Memory B cell (primary cell): ENCODE data around the gene SEMA4B.

Experiments
- ATAC-seq: fragments of 150-1000 bp; cut with Tn5 transposase; 2 replicates; pipeline ENCODE4 v1.10.0; 2021; ENCODE audit warnings: low read depth, mild to moderate bottlenecking, moderate library complexity
- DNase-seq, 2 donors: peaks; one replicate each; pipeline ENCODE4 v3.0.0; 2022; ENCODE audit warnings: low spot score in 2 of 2
- H3K27ac Mint-ChIP-seq: one replicate; pipeline ENCODE4 v1.8.0; 2022; ENCODE audit warnings: mild to moderate bottlenecking, moderate library complexity, mixed read lengths
- H3K27me3 Mint-ChIP-seq: one replicate; pipeline ENCODE4 v1.8.0; 2022; ENCODE audit warnings: mixed read lengths
- H3K36me3 Mint-ChIP-seq: one replicate; pipeline ENCODE4 v1.8.0; 2022; ENCODE audit warnings: mild to moderate bottlenecking, mixed read lengths
- H3K4me1 Mint-ChIP-seq: one replicate; pipeline ENCODE4 v1.8.0; 2022; ENCODE audit warnings: mixed read lengths
- H3K4me3 Mint-ChIP-seq: one replicate; pipeline ENCODE4 v1.8.0; 2022; ENCODE audit warnings: mild to moderate bottlenecking, moderate library complexity, mixed read lengths
- H3K9me3 Mint-ChIP-seq: one replicate; pipeline ENCODE4 v1.8.0; 2022; ENCODE audit warnings: mixed read lengths

SEMA4B gene

DNA sequence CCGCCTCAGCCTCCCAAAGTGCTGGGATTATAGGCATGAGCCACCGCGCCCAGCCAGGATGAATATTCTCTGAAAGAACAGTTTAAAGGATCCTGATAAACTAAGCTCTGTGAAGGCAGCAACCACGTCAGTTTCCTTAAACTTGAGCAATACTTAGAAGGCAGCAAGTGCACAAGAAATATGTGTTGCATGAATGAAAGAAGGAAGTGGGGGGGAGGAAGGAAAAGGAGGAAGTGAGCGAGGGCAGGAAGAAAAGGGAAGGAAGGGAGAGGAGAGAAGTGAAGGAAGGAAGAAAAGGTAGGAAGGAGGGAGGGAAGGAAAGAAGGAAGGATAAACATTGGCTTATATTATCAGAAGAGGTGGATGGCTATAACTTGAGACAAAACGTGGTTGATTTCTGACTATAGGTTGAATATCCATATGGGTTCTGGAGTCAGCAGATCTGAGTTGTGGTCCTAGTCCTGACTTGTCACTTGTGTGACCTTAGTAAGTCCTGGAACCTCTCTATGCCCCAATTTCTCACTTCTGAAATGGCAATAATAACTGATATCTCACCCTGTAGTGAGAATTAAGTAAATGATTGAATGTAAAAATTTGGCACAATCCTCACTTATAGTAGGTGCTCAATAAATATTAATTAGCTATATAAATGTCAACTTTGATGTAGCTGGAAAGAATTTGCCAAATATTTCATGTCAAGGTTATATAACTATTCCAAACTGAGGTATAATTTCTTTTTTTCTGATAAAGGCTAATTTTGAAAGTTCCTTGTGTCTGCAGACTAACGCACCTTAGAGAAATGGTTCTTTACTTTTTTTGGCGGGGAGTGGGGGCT, 12.0 kb upstream of the SEMA4B start:
- H3K27ac Mint-ChIP-seq = peak overlapping the region; percentile 96
- peak overlapping the region; percentile 91 for H3K4me3 Mint-ChIP-seq
- DNase-seq (no peak), ATAC-seq (no peak)
- no peaks in the 10 kb centered on the region for H3K9me3 Mint-ChIP-seq
- H3K4me1 Mint-ChIP-seq = peaks cover 51% of the 10 kb centered on the region
- peaks cover 9% of the 10 kb centered on the region for H3K36me3 Mint-ChIP-seq
- H3K27me3 Mint-ChIP-seq = no peaks in the 10 kb centered on the region

DNA sequence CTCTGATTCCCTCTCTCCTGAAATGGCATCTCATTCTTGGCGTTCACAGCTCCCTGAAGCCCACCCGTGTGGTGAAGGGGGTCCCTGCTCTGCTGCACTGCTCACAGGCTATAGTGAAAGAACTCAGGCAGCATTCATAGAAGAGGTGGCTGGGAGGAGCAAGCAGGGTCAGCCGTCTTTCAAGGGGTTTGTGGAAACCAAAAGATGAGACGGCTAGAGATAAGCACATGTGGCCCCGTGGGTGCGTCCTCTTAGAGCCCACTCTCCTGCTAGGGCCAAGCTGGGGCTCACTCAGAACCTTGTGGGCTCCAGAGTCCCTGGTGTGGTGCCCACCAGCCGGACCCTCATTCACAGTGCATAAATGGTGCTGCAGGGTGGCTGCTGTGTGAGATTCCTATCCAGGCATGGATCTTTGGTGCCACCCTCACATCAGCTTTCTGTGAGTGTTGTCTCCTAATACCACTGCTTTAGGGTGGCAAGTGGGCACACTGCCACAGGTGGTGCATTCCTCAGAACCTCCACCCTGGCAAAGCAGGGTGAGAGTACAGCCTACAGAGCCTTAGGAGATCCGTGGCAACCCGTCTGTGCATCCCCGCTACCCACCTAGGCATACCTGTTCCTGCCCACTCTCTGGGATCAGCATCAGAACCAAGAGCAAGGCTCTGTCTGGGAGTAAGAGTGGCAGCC, 11.2 kb upstream of the SEMA4B start:
- Mint-ChIP-seq H3K27ac (peak overlapping the region; percentile 96), H3K36me3 (peaks cover 14% of the 10 kb centered on the region), H3K9me3 (no peaks in the 10 kb centered on the region), H3K4me1 (peaks cover 54% of the 10 kb centered on the region), H3K27me3 (no peaks in the 10 kb centered on the region), H3K4me3 (peak overlapping the region; percentile 91)
- DNase-seq (no peak), ATAC-seq (no peak)

DNA sequence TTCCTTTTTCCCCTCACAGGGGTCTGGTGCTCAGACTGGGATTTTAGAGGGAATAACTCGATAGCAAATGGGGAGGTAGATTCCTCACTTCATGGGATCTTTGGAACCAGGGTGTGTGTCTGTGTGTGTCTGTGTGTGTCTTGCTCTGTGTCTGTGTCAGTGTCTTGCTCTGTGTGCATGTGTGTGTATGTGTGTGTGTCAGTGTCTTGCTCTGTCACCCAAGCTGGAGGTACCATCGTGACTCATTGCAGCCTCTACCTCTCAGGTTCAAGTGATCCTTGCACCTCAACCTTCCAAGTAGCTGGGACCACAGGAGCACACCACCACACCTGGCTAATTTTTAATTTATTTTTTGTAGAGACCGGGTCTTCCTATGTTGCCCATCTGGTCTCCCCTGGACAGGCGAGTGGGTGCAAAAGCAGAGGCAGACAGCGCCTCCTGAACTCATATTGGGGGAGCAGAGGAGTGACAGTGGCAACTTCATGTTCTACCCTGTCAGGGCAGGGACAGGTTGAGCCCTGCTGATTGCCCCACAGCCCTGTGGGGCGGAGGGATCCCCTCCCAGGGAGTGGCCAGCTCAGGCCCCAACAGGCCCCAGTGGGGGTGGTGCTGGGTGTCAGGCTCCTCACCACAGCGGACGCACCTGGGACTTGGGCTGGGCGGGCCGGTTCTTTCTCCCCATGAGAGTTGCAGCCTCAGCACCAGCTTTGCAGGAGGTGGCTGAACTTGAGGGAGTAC, 10.4 kb upstream of the SEMA4B start:
- peak; percentile 62 to 67 for DNase-seq
- Mint-ChIP-seq H3K36me3 (peaks cover 16% of the 10 kb centered on the region), H3K4me3 (peak overlapping the region; percentile 91), H3K9me3 (no peaks in the 10 kb centered on the region), H3K27ac (peak overlapping the region; percentile 96), H3K4me1 (peaks cover 56% of the 10 kb centered on the region), H3K27me3 (no peaks in the 10 kb centered on the region)
- peak; percentile 72 for ATAC-seq

DNA sequence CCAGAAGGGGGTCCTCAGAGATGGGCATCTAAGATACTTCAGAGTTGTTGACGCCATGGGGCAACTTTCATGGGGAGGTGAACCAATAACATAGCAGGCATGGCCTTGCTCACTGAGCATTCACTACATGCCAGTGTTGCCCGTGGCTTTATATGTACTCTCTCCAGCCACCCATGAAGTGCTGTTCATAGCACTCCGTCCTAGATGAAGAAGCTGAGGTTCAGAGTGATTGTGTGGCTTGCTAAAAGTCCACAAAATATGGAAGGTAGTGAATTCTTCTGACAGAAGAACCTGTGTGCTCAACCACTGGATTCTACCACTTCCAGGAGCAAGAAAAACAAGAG, 9.8 kb upstream of the SEMA4B start:
- no peaks in the 10 kb centered on the region for H3K27me3 Mint-ChIP-seq
- H3K27ac Mint-ChIP-seq = peak overlapping the region; percentile 96
- no peaks in the 10 kb centered on the region for H3K9me3 Mint-ChIP-seq
- peak overlapping the region; percentile 91 for H3K4me3 Mint-ChIP-seq
- H3K36me3 Mint-ChIP-seq = peaks cover 15% of the 10 kb centered on the region
- DNase-seq (no peak), ATAC-seq (peak; percentile 34)
- H3K4me1 Mint-ChIP-seq = peaks cover 54% of the 10 kb centered on the region

DNA sequence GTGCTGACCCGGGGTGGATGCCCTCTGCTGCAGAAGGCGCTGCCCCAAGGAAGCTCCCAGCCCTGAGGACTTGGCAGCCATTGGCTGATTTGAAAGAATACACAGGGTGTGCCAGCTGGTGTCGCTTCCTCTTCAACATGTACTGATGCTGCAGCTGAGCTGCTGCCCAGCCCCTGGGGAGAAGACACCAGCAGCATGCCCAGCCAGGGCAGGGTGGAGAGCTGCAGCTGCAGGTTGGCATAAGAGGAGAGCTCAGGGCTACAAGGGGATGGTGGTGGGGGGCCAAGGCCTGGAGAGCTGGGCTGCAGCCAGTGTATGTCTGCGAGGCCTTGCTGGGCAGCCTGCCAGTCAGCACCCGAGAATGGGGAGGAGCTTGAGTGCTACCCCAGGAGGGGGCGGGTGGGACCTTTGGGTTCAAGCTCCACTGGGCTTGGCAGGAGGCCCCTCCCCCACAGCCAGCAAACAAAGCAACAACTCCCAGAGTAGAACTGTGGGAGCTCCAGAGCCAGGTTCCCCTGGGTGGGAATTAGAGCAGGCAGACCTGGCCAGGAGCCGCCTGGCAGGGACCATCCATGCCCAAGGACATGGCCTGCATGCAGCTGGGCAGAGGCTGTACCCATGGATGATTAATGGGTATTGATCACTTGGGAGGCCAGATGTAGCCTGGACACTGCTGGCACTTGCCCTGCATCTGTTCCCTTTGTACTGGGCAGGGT, 9.2 kb upstream of the SEMA4B start:
- ATAC-seq = peak; percentile 75
- DNase-seq = peak; percentile 65 to 71
- peaks cover 17% of the 10 kb centered on the region for H3K36me3 Mint-ChIP-seq

DNA sequence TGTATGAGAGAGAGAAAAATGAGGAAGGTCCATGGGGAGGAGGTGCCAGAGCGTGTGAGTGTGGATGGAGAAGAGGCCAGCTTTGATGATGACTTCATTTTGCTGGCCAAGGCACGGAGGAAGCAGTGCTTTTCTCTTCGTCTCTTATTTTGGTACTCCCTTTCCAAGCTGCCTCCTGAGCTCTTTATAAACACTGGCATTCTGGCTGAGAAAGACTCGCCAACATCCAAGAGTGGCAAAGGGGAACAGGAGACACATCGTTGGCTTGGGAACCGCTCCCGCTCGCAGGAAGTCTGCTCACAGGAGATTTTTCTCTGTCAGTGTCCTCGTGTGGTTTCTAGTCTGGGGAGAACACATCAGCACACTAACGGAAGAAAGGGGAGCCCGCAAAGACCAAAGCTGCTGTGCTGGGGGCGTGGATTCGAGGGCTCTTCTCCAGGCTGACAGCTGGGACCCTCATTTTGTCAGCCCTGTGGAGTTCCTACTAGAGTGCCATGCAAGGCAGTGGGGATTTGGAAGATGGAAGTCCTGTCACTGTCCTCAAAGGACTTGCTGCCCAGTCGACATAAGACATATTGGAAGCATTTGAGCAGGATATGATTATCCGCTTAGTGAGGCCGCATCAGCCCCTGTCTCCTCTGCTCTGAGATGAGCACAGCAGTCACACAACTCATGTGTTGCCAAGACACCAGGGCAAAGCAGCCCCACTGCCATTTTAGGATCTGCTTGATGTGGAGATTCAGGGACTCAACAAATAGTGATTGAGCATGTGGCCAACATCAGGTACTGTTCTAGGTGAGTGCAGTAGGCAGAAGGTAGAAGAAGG, 8.0 kb upstream of the SEMA4B start:
- no peak for DNase-seq
- ATAC-seq = no peak
- peak overlapping the region; percentile 96 for H3K27ac Mint-ChIP-seq
- H3K27me3 Mint-ChIP-seq = no peaks in the 10 kb centered on the region
- peaks cover 12% of the 10 kb centered on the region for H3K36me3 Mint-ChIP-seq
- H3K9me3 Mint-ChIP-seq = no peaks in the 10 kb centered on the region
- H3K4me1 Mint-ChIP-seq = peaks cover 52% of the 10 kb centered on the region
- peak overlapping the region; percentile 91 for H3K4me3 Mint-ChIP-seq

More for the DNA sequence above, 9.2 kb upstream of the SEMA4B start:
- peak overlapping the region; percentile 91 for H3K4me3 Mint-ChIP-seq
- H3K27me3 Mint-ChIP-seq = no peaks in the 10 kb centered on the region
- peak overlapping the region; percentile 96 for H3K27ac Mint-ChIP-seq
- H3K4me1 Mint-ChIP-seq = peaks cover 58% of the 10 kb centered on the region
- no peaks in the 10 kb centered on the region for H3K9me3 Mint-ChIP-seq

DNA sequence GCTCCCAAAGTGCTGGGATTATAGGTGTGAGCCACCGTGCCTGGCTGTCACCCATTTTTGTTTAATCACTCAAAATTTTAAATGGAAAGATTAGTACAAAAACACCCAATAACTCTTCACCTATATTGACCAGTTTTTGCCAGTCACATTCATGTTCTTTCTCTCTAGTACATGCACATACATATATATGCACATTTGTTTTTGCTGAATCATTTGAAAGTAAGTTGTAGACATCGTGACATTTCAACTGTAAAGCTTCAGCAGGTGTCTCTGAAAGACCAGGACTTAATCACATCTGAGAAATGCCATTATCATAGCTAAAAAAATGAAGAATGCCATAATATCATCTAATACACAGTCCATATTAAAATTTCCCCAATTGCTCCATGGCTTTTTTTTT, 6.5 kb upstream of the SEMA4B start:
- peaks cover 14% of the 10 kb centered on the region for H3K36me3 Mint-ChIP-seq
- no peaks in the 10 kb centered on the region for H3K27me3 Mint-ChIP-seq
- H3K4me1 Mint-ChIP-seq = peaks cover 56% of the 10 kb centered on the region
- DNase-seq (no peak), ATAC-seq (no peak)
- H3K4me3 Mint-ChIP-seq = peak overlapping the region; percentile 31
- no peaks in the 10 kb centered on the region for H3K9me3 Mint-ChIP-seq
- peak overlapping the region; percentile 74 for H3K27ac Mint-ChIP-seq

DNA sequence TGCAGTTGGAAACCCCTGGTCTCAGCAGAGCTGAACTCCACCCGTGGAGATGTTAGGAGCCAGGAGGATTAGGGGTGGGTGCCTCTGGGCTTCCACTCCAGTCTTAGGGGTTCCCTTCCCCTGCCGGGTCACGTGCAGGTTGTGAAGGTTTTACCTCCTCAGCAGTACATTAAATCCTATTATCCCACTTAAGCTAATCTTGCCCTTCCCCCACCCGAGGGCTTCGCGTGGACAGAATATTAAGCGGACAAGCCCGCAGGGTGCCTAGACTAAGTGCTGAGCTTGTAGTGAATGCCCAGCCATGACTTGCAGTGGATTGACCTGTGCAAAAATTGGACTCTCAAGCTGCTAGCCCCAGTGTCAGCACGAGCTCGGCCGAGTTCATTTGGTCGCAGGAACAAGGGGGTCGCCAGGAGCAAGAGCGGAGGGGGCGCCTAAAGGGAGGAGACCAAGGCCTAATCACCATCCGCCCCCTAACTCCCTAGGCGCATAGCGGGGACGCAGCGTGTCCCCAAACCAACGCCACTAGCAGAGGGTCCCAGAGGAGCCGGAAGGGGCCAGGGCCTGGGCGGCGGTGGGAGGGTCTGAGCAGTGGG, 498 bp upstream of the SEMA4B start:
- H3K4me3 Mint-ChIP-seq = peak overlapping the region; percentile 90
- peaks cover 52% of the 10 kb centered on the region for H3K4me1 Mint-ChIP-seq
- ATAC-seq (no peak), DNase-seq (no peak)
- H3K27me3 Mint-ChIP-seq = no peaks in the 10 kb centered on the region
- no peaks in the 10 kb centered on the region for H3K9me3 Mint-ChIP-seq
- peaks cover 14% of the 10 kb centered on the region for H3K36me3 Mint-ChIP-seq
- peak overlapping the region; percentile 56 for H3K27ac Mint-ChIP-seq

DNA sequence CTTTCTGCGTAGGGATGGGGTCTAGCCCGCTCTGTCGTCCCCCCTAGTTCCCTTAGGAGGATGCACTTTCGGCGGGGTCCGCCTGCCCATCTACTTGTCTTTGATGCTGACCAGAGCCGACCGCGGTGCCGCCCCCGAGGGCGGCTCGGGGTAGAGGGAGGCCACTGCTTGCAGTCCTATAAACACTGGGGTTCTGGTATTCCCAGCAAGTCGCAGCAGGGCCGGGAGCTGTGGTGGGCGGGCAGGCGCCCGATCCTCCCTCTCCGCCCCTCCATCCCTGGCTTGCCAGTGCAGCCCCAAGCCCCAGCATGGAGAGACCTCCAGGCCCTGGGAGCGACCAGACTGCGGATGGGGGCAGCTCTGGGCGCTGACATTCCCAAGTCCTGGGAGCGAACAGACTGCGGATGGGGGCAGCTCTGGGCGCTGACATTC, 830 bp downstream of the SEMA4B start:
- DNase-seq = no peak
- Mint-ChIP-seq H3K27ac (peak overlapping the region; percentile 93), H3K4me3 (peak overlapping the region; percentile 98), H3K36me3 (peaks cover 20% of the 10 kb centered on the region), H3K9me3 (no peaks in the 10 kb centered on the region), H3K4me1 (peaks cover 58% of the 10 kb centered on the region), H3K27me3 (no peaks in the 10 kb centered on the region)
- no peak for ATAC-seq

DNA sequence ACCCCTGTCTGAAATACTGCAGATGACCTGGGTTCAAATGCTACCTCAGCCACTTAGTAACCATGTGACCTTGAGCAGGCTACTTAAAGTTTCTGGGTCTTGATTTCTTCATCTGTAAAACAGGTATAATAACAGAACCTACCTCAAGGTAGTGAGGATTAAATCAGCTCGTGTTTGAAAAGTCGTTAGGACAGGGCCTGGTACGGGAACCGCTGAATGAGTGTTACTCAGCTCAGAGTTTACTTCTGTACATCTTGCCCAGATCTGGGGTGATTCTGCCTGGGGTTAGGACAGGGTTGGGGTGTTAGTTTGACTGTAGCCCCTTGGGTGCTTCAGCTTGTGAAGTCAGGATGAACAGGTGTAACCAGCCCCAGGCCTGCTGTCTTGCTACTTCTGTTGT, 1.8 kb downstream of the SEMA4B start:
- DNase-seq (no peak), ATAC-seq (no peak)

DNA sequence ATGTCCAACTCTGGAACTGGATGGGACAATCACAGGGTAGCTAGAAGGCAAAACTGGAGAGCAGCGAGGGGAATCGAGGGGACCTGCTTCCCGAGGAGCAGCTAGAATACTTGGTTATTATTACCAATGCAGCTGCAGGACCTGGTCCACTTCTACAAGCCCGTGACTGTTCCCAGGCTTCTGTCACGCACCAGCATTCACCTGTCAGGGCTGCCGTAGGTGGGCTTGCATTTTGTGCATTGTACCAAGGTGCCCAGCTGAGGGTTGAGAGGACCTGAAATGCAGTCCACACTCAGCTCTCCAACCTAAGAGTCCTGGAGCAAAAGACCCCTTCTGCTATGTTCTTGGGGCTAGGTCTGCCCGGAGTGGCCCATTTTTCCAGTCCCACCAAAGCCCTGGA, 2.3 kb downstream of the SEMA4B start:
- Mint-ChIP-seq H3K27ac (peak overlapping the region; percentile 93), H3K4me1 (peaks cover 62% of the 10 kb centered on the region), H3K36me3 (peaks cover 26% of the 10 kb centered on the region), H3K9me3 (no peaks in the 10 kb centered on the region), H3K27me3 (no peaks in the 10 kb centered on the region), H3K4me3 (peak overlapping the region; percentile 98)
- ATAC-seq (no peak), DNase-seq (no peak)

More for the DNA sequence above, 1.8 kb downstream of the SEMA4B start:
- Mint-ChIP-seq H3K27ac (peak overlapping the region; percentile 93), H3K36me3 (peaks cover 27% of the 10 kb centered on the region), H3K4me1 (peaks cover 62% of the 10 kb centered on the region), H3K4me3 (peak overlapping the region; percentile 98), H3K27me3 (no peaks in the 10 kb centered on the region), H3K9me3 (no peaks in the 10 kb centered on the region)

DNA sequence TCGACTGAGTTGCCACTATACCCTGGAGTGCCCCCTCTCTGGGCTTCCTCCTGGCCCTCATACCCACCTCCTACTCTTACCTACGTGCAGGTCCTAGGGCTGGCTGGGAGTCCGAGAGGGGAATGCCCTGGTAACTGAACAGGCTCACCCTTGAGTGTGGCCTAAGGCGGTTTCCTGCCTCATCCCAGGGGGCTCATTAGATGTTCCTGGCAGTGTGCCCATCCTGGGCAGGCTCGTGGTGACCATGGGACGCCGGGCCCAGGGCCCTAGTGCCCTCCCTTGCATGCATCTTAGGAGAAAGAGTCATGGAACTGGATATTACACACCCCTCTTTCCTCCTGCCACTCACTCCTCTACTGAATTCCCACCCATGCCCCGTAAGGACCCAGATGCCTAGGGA, 2.8 kb downstream of the SEMA4B start:
- peaks cover 64% of the 10 kb centered on the region for H3K4me1 Mint-ChIP-seq
- ATAC-seq (no peak), DNase-seq (no peak)
- peaks cover 29% of the 10 kb centered on the region for H3K36me3 Mint-ChIP-seq
- peak overlapping the region; percentile 98 for H3K4me3 Mint-ChIP-seq
- no peaks in the 10 kb centered on the region for H3K9me3 Mint-ChIP-seq
- peak overlapping the region; percentile 75 for H3K27ac Mint-ChIP-seq
- H3K27me3 Mint-ChIP-seq = no peaks in the 10 kb centered on the region
